Endothelial cell of umbilical vein (primary cell): ENCODE data around the gene KSR1. TPM values are rescaled to one million over a fixed set of nuclear protein-coding genes. Genes with fewer than 3 reads are reported as not detected.

Source experiments
- BruUV-seq: library from RNA; stranded (reverse); fragments of 400-500 nt; replicated peaks from 2 replicates; lab custom pipeline; 2021; lab: Mats Ljungman, UMichigan
- CTCF ChIA-PET: fragments of 300-600, 350-600 bp; sonication (Branson Sonifier 250); formaldehyde crosslinking; loops from one replicate; lab custom pipeline; 2021; ENCODE audit warnings: antibody characterized with exemption, inconsistent platforms; lab: Charles Lee
- POLR2A ChIA-PET: fragments of 300-600, 350-600 bp; sonication (Branson Sonifier 250); formaldehyde crosslinking; loops from one replicate; lab custom pipeline; 2021; ENCODE audit warnings: antibody characterized with exemption, inconsistent platforms; lab: Charles Lee
- DNase-seq: peaks from one replicate; pipeline ENCODE4 v3.0.0-alpha.2; 2011; ENCODE audit warnings: low read depth, low spot score
- FAIRE-seq: peaks from 2 replicates; lab custom pipeline; 2011; peaks lifted over from hg19 to GRCh38; lab: Jason Lieb, UNC
- H2AFZ ChIP-seq: 2 replicates; pipeline ENCODE4 v1.6.0; 2012; ENCODE audit warnings: low read depth, low read length, control low read depth, inconsistent platforms
- H3K27ac ChIP-seq: 2 replicates; pipeline ENCODE4 v1.5.1; 2011; ENCODE audit warnings: low read depth, mild to moderate bottlenecking, control low read depth, low read length, moderate library complexity; ENCODE audit not compliant: insufficient read depth
- H3K27me3 ChIP-seq, 2 experiments: 2 replicates each; pipeline versions ENCODE4 v1.6.0 to v1.6.1; 2011; ENCODE audit warnings: low read length in 2 of 2, mixed read lengths in 1 of 2; ENCODE audit not compliant: control insufficient read depth in 2 of 2, insufficient read depth in 2 of 2
- H3K36me3 ChIP-seq, 2 experiments: 2 replicates in 1 of 2; 3 replicates in 1 of 2; pipeline ENCODE4 v1.5.1; 2011; ENCODE audit warnings: low read length in 2 of 2, mild to moderate bottlenecking in 1 of 2, moderate library complexity in 1 of 2; ENCODE audit not compliant: control insufficient read depth in 2 of 2, insufficient read depth in 2 of 2; ENCODE audit errors: extremely low read depth in 1 of 2
- H3K4me1 ChIP-seq: 3 replicates; pipeline ENCODE4 v1.5.1; 2011; ENCODE audit warnings: mild to moderate bottlenecking, low read length; ENCODE audit not compliant: control insufficient read depth, insufficient read depth; ENCODE audit errors: extremely low read depth
- H3K4me2 ChIP-seq: 2 replicates; pipeline ENCODE4 v1.6.1; 2011; ENCODE audit warnings: low read length, control low read depth, mixed read lengths; ENCODE audit not compliant: insufficient read depth
- H3K4me3 ChIP-seq, 3 experiments: fragments of 200-600 bp in 1 of 3; sonication (generic), shearing (Covaris generic) in 1 of 3; replicated peaks in 1 of 3; 2 replicates each; pipeline ENCODE4 v1.5.1; 2011 to 2016; ENCODE audit warnings: control low read depth in 3 of 3, low read length in 3 of 3, mild to moderate bottlenecking in 2 of 3, inconsistent platforms in 1 of 3, low read depth in 1 of 3, moderate library complexity in 1 of 3; ENCODE audit not compliant: insufficient read depth in 1 of 3
- H3K79me2 ChIP-seq: 2 replicates; pipeline ENCODE4 v1.6.0; 2012; ENCODE audit warnings: low read length, inconsistent platforms; ENCODE audit not compliant: control insufficient read depth, insufficient read depth
- H3K9ac ChIP-seq: replicated peaks from 2 replicates; pipeline ENCODE3; 2011; ENCODE audit warnings: low read length, control low read depth; ENCODE audit not compliant: insufficient read depth; ENCODE audit errors: extremely low read depth
- H3K9me1 ChIP-seq: replicated peaks from 3 replicates; pipeline ENCODE4 v1.6.0; 2011; ENCODE audit warnings: mild to moderate bottlenecking, low read length; ENCODE audit not compliant: control insufficient read depth, insufficient read depth; ENCODE audit errors: extremely low read depth
- H3K9me3 ChIP-seq: replicated peaks from 2 replicates; pipeline ENCODE4 v1.5.1; 2012; ENCODE audit warnings: low read length, inconsistent platforms; ENCODE audit not compliant: control insufficient read depth, insufficient read depth
- H4K20me1 ChIP-seq: replicated peaks from 2 replicates; pipeline ENCODE3; 2011; ENCODE audit warnings: mild to moderate bottlenecking, low read length; ENCODE audit not compliant: control insufficient read depth, insufficient read depth; ENCODE audit errors: extremely low read depth
- CTCF ChIP-seq, 2 donors: IDR thresholded peaks; 1 replicate in 1 of 2; 2 replicates in 1 of 2; pipeline ENCODE4 v1.5.1; 2011; ENCODE audit warnings: low read length in 2 of 2, mild to moderate bottlenecking in 2 of 2, moderate library complexity in 2 of 2, control low read depth in 1 of 2, inconsistent platforms in 1 of 2, low read depth in 1 of 2; ENCODE audit not compliant: insufficient read depth in 1 of 2; ENCODE audit errors: extremely low read depth in 1 of 2
- EZH2 ChIP-seq: IDR thresholded peaks from 2 replicates; pipeline ENCODE4 v1.6.1; 2012; ENCODE audit warnings: borderline replicate concordance, low read depth, mild to moderate bottlenecking, moderate library complexity, low read length, inconsistent platforms; ENCODE audit not compliant: severe bottlenecking
- FOS ChIP-seq: IDR thresholded peaks from 2 replicates; pipeline ENCODE4 v1.6.1; 2011; ENCODE audit warnings: mild to moderate bottlenecking, low read length, moderate library complexity, borderline replicate concordance; ENCODE audit not compliant: insufficient read depth
- GATA2 ChIP-seq: IDR thresholded peaks from 2 replicates; pipeline ENCODE4 v1.7.0; 2011; ENCODE audit warnings: low read depth, mild to moderate bottlenecking, moderate library complexity, mixed read lengths, low read length; ENCODE audit not compliant: insufficient read length, insufficient read depth
- JUN ChIP-seq: IDR thresholded peaks from 2 replicates; pipeline ENCODE4 v1.6.1; 2011; ENCODE audit warnings: borderline replicate concordance, low read depth; ENCODE audit not compliant: insufficient read length, insufficient read depth
- MYC ChIP-seq: IDR thresholded peaks from one replicate; pipeline ENCODE4 v1.6.1; 2011; ENCODE audit warnings: mild to moderate bottlenecking, low read depth, low read length
- POLR2A ChIP-seq: IDR thresholded peaks from 2 replicates; pipeline ENCODE4 v1.6.1; 2012; ENCODE audit warnings: low read depth, mild to moderate bottlenecking, control low read depth, low read length
- POLR2AphosphoS5 ChIP-seq: IDR thresholded peaks from 2 replicates; pipeline ENCODE4 v1.6.1; 2012; ENCODE audit warnings: low read depth, mild to moderate bottlenecking, control low read depth, low read length, moderate library complexity; ENCODE audit not compliant: insufficient read depth
- dilution Hi-C: fragments of 300-500 bp; cut with MboI; formaldehyde crosslinking; loops from one replicate; pipeline ENCODE4 v1.15.0; 2019; ENCODE audit warnings: low sequenced_read_pairs; ENCODE audit not compliant: extremely low pct_ligation_motif_present
- intact Hi-C: fragments of 100-400 bp; cut with micrococcal nuclease; formaldehyde crosslinking; loops from one replicate; pipeline ENCODE4 v1.10.0; 2022
- polyA plus RNA-seq, 4 experiments: library from polyadenylated mRNA; depleted of rRNA in 3 of 4; stranded (reverse) in 3 of 4; unstranded in 1 of 4; fragments of >200 nt; gene quantifications; 2 replicates each; pipeline versions ENCODE4 v1.2.1 to v1.2.3, GENCODE V29; 2011 to 2012; ENCODE audit warnings: missing spikeins in 1 of 4
- total RNA-seq: library from RNA; stranded (reverse); gene quantifications from 2 replicates; pipeline ENCODE4 v1.2.3, GENCODE V29; 2021
- TF ChIP-seq, protein P1 (sequence below): IDR thresholded peaks from 2 replicates; pipeline ENCODE4 v1.6.1; 2011; ENCODE audit not compliant: insufficient read depth, insufficient read length

The KSR1 gene
- total and polyA plus RNA-seq, 2 donors (not counting 3 experiments of a cell fraction or from before 2014, with no cell fraction given): 35.4 to 80.2 TPM

- POLR2A ChIA-PET: no interaction called here
- H3K9me1 ChIP-seq: no peaks in the 10 kb centered on the region
- TF ChIP-seq POLR2AphosphoS5: no peak
- TF ChIP-seq FOS: no peak
- TF ChIP-seq EZH2: no peak
- TF ChIP-seq, protein P1, sequence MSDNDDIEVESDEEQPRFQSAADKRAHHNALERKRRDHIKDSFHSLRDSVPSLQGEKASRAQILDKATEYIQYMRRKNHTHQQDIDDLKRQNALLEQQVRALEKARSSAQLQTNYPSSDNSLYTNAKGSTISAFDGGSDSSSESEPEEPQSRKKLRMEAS: no peak
- no peak for TF ChIP-seq CTCF (IDR thresholded peaks at IDR 0.05; ENCODE audit: extremely low read depth in 1 of 2, insufficient read depth in 1 of 2, low read depth in 1 of 2, low read length in 2 of 2)
- no peak for TF ChIP-seq GATA2
- no peak for TF ChIP-seq POLR2A
- TF ChIP-seq MYC: no peak
- no peak for TF ChIP-seq JUN
- intact Hi-C loops: no loop called here
- H3K27ac ChIP-seq: no peak overlapping the region
- BruUV-seq: no TSS peak
- no peaks in the 10 kb centered on the region for H3K27me3 ChIP-seq
- no peaks in the 10 kb centered on the region for H4K20me1 ChIP-seq
- dilution Hi-C loops: loop anchor here (25.0 kb wide), 1 partner anchor 123 kb away; no protein-coding TSS in a partner anchor
- no peak overlapping the region for H2AFZ ChIP-seq
- no peak overlapping the region for H3K4me3 ChIP-seq
- no peaks in the 10 kb centered on the region for H3K36me3 ChIP-seq
- DNase-seq (no peak), FAIRE-seq (no peak)
- no peaks in the 10 kb centered on the region for H3K9me3 ChIP-seq
- no peak overlapping the region for H3K4me2 ChIP-seq
- H3K79me2 ChIP-seq: no peaks in the 10 kb centered on the region
- H3K9ac ChIP-seq: no peak overlapping the region
- H3K4me1 ChIP-seq: no peaks in the 10 kb centered on the region
- CTCF ChIA-PET: no interaction called here
Observed at GRCh38 chr17:27439342-27439741, 16.9 kb upstream of the KSR1 start.
